ENCODE results near the gene ZNF69. TPM values are rescaled to one million over a fixed set of nuclear protein-coding genes. Genes with fewer than 3 reads are reported as not detected.
"Not testable (repeated sequence)": the region's sequence is repeated elsewhere in the genome, so short reads cannot be mapped to it uniquely, and the experiment has no call there.

ZNF69 gene
- polyA plus RNA-seq, 1 experiment: 4.5 TPM

- ChIA-PET CTCF (no interaction called here), POLR2A (no interaction called here)
- Histone ChIP-seq H3K27me3 (ENCODE audit: control insufficient read depth, insufficient read depth, low read length) (no peaks in the 10 kb centered on the region), H3K27ac (ENCODE audit: low read depth, low read length) (no peak overlapping the region), H3K9me3 (ENCODE audit: control insufficient read depth, insufficient read depth, low read length) (peaks cover 48% of the 10 kb centered on the region), H3K4me3 (ENCODE audit: low read depth, low read length) (no peak overlapping the region)
- no peak for TF ChIP-seq CTCF (IDR thresholded peaks at IDR 0.05; ENCODE audit: low read depth, low read length)
- DNase-seq (ENCODE audit: low read depth, low spot score): no peak
These were observed 26.3 kb upstream of the ZNF69 start for GRCh38 chr19:11861301-11861700.

GRCh38 chr19:11867766-11868165 lies 19.8 kb upstream of the ZNF69 start:
- DNase-seq (ENCODE audit: low read depth, low spot score); CTCF ChIA-PET; H3K27me3 ChIP-seq (ENCODE audit: control insufficient read depth, insufficient read depth, low read length); H3K4me3 ChIP-seq (ENCODE audit: low read depth, low read length); POLR2A ChIA-PET; H3K27ac ChIP-seq (ENCODE audit: low read depth, low read length): not testable (repeated sequence)
- peaks cover 55% of the 10 kb centered on the region for H3K9me3 ChIP-seq (ENCODE audit: control insufficient read depth, insufficient read depth, low read length)

GRCh38 chr19:11868188-11868587 lies 19.4 kb upstream of the ZNF69 start:
- H3K27ac ChIP-seq (ENCODE audit: low read depth, low read length): no peak overlapping the region
- no peak overlapping the region for H3K4me3 ChIP-seq (ENCODE audit: low read depth, low read length)
- CTCF ChIA-PET: no interaction called here
- no peak for TF ChIP-seq CTCF (IDR thresholded peaks at IDR 0.05; ENCODE audit: low read depth, low read length)
- DNase-seq (ENCODE audit: low read depth, low spot score): no peak
- peaks cover 54% of the 10 kb centered on the region for H3K9me3 ChIP-seq (ENCODE audit: control insufficient read depth, insufficient read depth, low read length)
- no peaks in the 10 kb centered on the region for H3K27me3 ChIP-seq (ENCODE audit: control insufficient read depth, insufficient read depth, low read length)
- POLR2A ChIA-PET: no interaction called here

GRCh38 chr19:11872624-11873023 lies 15.0 kb upstream of the ZNF69 start:
- Histone ChIP-seq H3K4me3 (ENCODE audit: low read depth, low read length) (no peak overlapping the region), H3K27ac (ENCODE audit: low read depth, low read length) (no peak overlapping the region), H3K27me3 (ENCODE audit: control insufficient read depth, insufficient read depth, low read length) (no peaks in the 10 kb centered on the region), H3K9me3 (ENCODE audit: control insufficient read depth, insufficient read depth, low read length) (peaks cover 26% of the 10 kb centered on the region)
- DNase-seq (ENCODE audit: low read depth, low spot score): no peak
- CTCF ChIA-PET: interaction anchor here (1.6 kb wide), 2 partner anchors 75 to 91 kb away, joined by 3 to 7 read pairs; no protein-coding TSS in a partner anchor
- TF ChIP-seq CTCF (IDR thresholded peaks at IDR 0.05; ENCODE audit: low read depth, low read length): no peak
- POLR2A ChIA-PET: no interaction called here

GRCh38 chr19:11873762-11874161 lies 13.8 kb upstream of the ZNF69 start:
- TF ChIP-seq CTCF (IDR thresholded peaks at IDR 0.05; ENCODE audit: low read depth, low read length): no peak

More at GRCh38 chr19:11873762-11874161, 13.8 kb upstream of the ZNF69 start:
- DNase-seq (ENCODE audit: low read depth, low spot score): no peak
- H3K4me3 ChIP-seq (ENCODE audit: low read depth, low read length): no peak overlapping the region
- ChIA-PET POLR2A (no interaction called here), CTCF (interaction anchor here (0.7 to 1.6 kb wide), 2 partner anchors 9 to 76 kb away, joined by 3 to 7 read pairs; no protein-coding TSS in a partner anchor)
- peaks cover 24% of the 10 kb centered on the region for H3K9me3 ChIP-seq (ENCODE audit: control insufficient read depth, insufficient read depth, low read length)
- no peaks in the 10 kb centered on the region for H3K27me3 ChIP-seq (ENCODE audit: control insufficient read depth, insufficient read depth, low read length)
- no peak overlapping the region for H3K27ac ChIP-seq (ENCODE audit: low read depth, low read length)

Measured in AG04450 (cell line).